ENCODE results near the gene MARCOL.
"Not testable (repeated sequence)": the region's sequence is repeated elsewhere in the genome, so short reads cannot be mapped to it uniquely, and the experiment has no call there.

Gene MARCOL

DNA sequence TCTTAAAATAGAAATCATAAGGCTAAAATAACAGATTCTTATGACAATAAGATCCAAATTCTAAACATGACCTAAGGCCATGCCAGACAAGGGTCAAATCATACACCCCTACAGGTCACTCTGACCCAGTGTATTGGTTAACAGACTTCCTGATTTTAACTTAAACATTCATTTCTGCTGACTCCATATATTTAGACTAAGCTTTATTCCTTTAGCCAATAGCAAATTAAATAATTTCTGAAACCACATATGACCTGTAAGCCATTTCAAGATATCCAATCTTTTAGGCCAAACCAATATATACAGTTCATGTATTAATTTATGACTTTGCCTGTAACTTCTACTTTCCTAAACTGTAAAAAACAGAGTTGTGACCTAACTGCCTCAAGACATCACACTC lies 22.9 kb downstream of the MARCOL start:
- Histone ChIP-seq H3K27me3 (ENCODE audit: insufficient read depth, insufficient read length) (no peaks in the 10 kb centered on the region), H3K4me3 (ENCODE audit: insufficient read length, low read depth) (no peak overlapping the region), H3K9me3 (ENCODE audit: insufficient read depth, low read length) (peaks cover 6% of the 10 kb centered on the region; the same call in 1 of the 2 replicates), H3K9ac (ENCODE audit: insufficient read length, low read depth) (no peak overlapping the region), H3K4me1 (ENCODE audit: insufficient read depth, insufficient read length) (no peaks in the 10 kb centered on the region), H3K36me3 (ENCODE audit: insufficient read depth, insufficient read length, low read length) (no peaks in the 10 kb centered on the region)
- no peak for DNase-seq (ENCODE audit: low read depth, low spot score)
- TF ChIP-seq ZNF274 (IDR thresholded peaks at IDR 0.05; ENCODE audit: low read depth, low read length): no peak
- TF ChIP-seq YY1 (IDR thresholded peaks at IDR 0.05; ENCODE audit: insufficient read depth, insufficient read length): no peak
- TF ChIP-seq SUZ12 (IDR thresholded peaks at IDR 0.05; ENCODE audit: extremely low read depth, insufficient read depth, insufficient read length): no peak

DNA sequence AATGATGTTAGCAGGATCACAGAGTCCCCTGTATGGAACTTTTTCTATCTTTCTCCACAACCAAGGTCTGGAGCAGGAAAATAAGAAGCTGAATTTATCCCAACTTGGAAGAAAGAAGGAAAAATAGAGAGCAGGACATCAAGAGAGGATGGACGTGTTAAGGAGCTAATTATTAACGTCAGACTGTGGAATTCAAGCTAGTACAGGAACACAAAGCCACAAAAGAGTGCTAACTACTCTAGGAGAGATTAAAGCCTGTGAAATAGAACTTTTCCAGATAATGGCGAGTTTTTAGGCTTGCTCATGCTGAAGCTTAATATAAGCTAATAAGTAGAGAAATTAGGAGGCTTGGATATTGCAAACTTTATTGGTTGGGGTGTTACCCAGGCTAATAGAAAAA lies 29.6 kb downstream of the MARCOL start:
- DNase-seq (ENCODE audit: low read depth, low spot score): no peak
- no peaks in the 10 kb centered on the region for H3K27me3 ChIP-seq (ENCODE audit: insufficient read depth, insufficient read length)
- no peak overlapping the region for H3K9ac ChIP-seq (ENCODE audit: insufficient read length, low read depth)
- no peaks in the 10 kb centered on the region for H3K4me1 ChIP-seq (ENCODE audit: insufficient read depth, insufficient read length)
- H3K4me3 ChIP-seq (ENCODE audit: insufficient read length, low read depth): no peak overlapping the region
- no peaks in the 10 kb centered on the region for H3K36me3 ChIP-seq (ENCODE audit: insufficient read depth, insufficient read length, low read length)
- no peaks in the 10 kb centered on the region for H3K9me3 ChIP-seq (ENCODE audit: insufficient read depth, low read length)
- TF ChIP-seq SUZ12 (IDR thresholded peaks at IDR 0.05; ENCODE audit: extremely low read depth, insufficient read depth, insufficient read length): no peak
- TF ChIP-seq YY1 (IDR thresholded peaks at IDR 0.05; ENCODE audit: insufficient read depth, insufficient read length): no peak
- no peak for TF ChIP-seq ZNF274 (IDR thresholded peaks at IDR 0.05; ENCODE audit: low read depth, low read length)

DNA sequence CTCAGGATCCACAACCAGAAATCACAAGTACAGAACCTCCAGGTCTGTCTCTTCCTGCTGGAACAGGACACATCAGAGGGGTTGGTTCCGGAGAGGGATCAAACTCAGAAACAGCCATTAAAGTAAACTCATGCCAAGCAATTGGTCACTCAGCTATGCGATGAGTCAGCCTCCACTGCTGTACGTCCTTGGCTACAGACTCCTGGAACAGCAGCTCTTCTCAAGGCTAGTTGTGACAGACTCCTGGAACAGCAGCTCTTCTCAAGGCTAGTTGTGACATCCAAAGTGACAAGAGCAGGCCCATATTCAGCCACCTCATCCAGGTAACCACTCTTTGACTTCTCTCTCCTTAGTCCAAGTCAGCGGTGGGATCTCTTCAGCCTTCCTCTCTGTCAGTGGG lies 30.2 kb downstream of the MARCOL start, which contains the start of gene SPINK13:
TSS of gene SPINK13 (plus strand) at position 229 of the 400 bp plus-strand sequence. CDS start 1,279 bp downstream, outside the sequence.
- TF ChIP-seq ZNF274 (IDR thresholded peaks at IDR 0.05; ENCODE audit: low read depth, low read length): no peak
- no peak for TF ChIP-seq YY1 (IDR thresholded peaks at IDR 0.05; ENCODE audit: insufficient read depth, insufficient read length)
- no peak for TF ChIP-seq SUZ12 (IDR thresholded peaks at IDR 0.05; ENCODE audit: extremely low read depth, insufficient read depth, insufficient read length)
- DNase-seq (ENCODE audit: low read depth, low spot score): no peak

DNA sequence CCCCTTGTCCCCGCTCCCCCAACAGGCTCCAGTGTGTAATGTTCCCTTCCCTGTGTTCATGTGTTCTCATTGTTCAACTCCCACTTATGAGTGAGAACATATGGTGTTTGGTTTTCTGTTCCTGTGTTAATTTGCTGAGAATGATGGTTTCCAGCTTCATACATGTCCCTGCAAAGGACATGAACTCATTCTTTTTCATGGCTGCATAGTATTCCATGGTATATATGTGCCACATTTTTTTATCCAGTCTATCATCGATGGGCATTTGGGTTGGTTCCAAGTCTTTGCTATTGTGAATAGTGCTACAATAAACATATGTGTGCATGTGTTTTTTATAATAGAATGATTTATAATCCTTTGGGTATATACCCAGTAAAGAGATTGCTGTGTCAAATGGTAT lies 36.8 kb downstream of the MARCOL start:
- not testable (repeated sequence) for DNase-seq (ENCODE audit: low read depth, low spot score); H3K9me3 ChIP-seq (ENCODE audit: insufficient read depth, low read length); H3K36me3 ChIP-seq (ENCODE audit: insufficient read depth, insufficient read length, low read length); H3K27me3 ChIP-seq (ENCODE audit: insufficient read depth, insufficient read length); H3K4me3 ChIP-seq (ENCODE audit: insufficient read length, low read depth); H3K4me1 ChIP-seq (ENCODE audit: insufficient read depth, insufficient read length); H3K9ac ChIP-seq (ENCODE audit: insufficient read length, low read depth)

More for the DNA sequence above, 30.2 kb downstream of the MARCOL start, which contains the start of gene SPINK13:
- Histone ChIP-seq H3K4me3 (ENCODE audit: insufficient read length, low read depth) (no peak within 1 kb of the TSS), H3K36me3 (ENCODE audit: insufficient read depth, insufficient read length, low read length) (no peaks in the 10 kb centered on the region), H3K9ac (ENCODE audit: insufficient read length, low read depth) (no peak within 1 kb of the TSS), H3K4me1 (ENCODE audit: insufficient read depth, insufficient read length) (no peaks in the 10 kb centered on the region), H3K27me3 (ENCODE audit: insufficient read depth, insufficient read length) (no peaks in the 10 kb centered on the region), H3K9me3 (ENCODE audit: insufficient read depth, low read length) (no peaks in the 10 kb centered on the region)

DNA sequence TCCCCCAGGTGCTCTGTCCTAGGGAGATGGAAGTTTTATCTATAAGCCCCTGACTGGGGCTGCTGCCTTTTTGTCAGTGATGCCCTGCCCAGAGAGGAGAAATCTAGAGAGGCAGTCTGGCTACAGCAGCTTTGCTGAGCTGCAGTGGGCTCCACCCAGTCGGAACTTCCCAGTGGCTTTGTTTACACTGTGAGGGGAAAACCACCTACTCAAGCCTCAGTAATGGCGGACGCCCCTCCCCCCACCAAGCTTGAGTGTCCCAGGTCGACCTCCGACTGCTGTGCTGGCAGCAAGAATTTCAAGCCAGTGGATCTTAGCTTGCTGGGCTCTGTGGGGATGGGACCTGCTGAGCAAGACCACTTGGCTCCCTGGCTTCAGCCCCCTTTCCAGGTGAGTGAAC lies 42.6 kb downstream of the MARCOL start:
- not testable (repeated sequence) for H3K9ac ChIP-seq (ENCODE audit: insufficient read length, low read depth); H3K4me1 ChIP-seq (ENCODE audit: insufficient read depth, insufficient read length); H3K9me3 ChIP-seq (ENCODE audit: insufficient read depth, low read length); DNase-seq (ENCODE audit: low read depth, low spot score); H3K4me3 ChIP-seq (ENCODE audit: insufficient read length, low read depth); H3K27me3 ChIP-seq (ENCODE audit: insufficient read depth, insufficient read length); H3K36me3 ChIP-seq (ENCODE audit: insufficient read depth, insufficient read length, low read length)

DNA sequence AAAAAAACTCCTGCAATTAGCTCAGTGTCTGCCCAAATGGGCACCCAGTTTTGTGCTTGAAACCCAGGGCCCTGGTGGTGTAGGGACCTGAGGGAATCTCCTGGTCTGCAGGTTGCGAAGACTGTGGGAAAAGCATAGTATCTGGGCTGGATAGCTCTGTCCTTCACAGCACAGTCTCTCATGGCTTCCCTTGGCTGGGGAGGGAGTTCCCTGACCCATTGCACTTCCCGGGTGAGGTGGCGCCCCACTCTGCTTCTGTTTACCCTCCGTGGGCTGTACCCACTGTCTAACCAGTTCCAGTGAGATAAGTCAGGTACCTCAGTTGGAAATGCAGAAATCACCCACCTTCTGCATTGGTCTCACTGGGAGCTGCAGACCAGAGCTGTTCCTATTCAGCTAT lies 43.0 kb downstream of the MARCOL start:
- not testable (repeated sequence) for DNase-seq (ENCODE audit: low read depth, low spot score); H3K4me1 ChIP-seq (ENCODE audit: insufficient read depth, insufficient read length); H3K27me3 ChIP-seq (ENCODE audit: insufficient read depth, insufficient read length); H3K9me3 ChIP-seq (ENCODE audit: insufficient read depth, low read length); H3K36me3 ChIP-seq (ENCODE audit: insufficient read depth, insufficient read length, low read length); H3K4me3 ChIP-seq (ENCODE audit: insufficient read length, low read depth); H3K9ac ChIP-seq (ENCODE audit: insufficient read length, low read depth)

DNA sequence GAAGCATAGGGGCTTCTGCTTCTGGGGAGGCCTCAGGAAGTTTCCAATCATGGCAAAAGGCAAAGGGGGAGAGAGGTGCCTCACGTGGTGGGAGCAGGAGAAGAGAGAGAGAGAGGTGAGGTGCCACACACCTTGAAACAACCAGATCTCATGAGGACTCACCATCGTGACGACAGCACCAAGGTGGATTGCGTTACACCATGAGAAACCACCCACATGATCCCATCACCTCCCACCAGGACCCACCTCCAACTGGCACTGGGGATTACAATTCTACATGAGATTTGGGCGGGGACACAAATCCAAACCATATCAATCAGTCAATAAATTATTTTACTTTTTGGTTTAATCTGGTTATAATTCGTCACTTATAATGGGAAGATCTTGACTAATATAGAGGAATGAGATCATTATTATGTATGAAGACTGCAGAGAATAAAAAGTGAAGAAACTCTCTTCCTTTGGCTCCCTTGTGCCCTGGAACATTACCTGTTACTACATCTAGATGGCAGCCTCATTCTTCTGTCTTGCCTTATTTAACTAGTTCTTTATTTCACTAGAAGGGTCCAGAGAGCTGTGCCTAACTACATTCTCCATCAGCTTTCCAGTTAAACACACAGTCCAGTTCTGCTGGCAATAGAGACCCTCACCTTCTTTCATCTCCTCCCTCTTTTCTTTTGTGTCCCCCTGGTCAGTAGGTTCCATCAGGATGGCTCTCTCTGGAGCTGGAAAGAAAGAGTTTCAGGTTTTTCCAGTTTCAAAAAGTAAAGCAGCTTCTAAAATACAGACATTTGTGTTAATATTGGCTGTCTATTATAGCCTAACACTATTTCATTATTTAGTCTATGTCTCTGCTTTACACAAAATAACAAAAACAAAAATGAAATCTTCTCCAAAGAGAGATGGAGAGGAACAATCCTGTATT lies 52.2 kb downstream of the MARCOL start:
- no peaks in the 10 kb centered on the region for H3K4me1 ChIP-seq (ENCODE audit: insufficient read depth, insufficient read length)
- H3K4me3 ChIP-seq (ENCODE audit: insufficient read length, low read depth): no peak overlapping the region
- no peak for DNase-seq (ENCODE audit: low read depth, low spot score)
- H3K9ac ChIP-seq (ENCODE audit: insufficient read length, low read depth): no peak overlapping the region
- H3K36me3 ChIP-seq (ENCODE audit: insufficient read depth, insufficient read length, low read length): no peaks in the 10 kb centered on the region
- TF ChIP-seq ZNF274 (IDR thresholded peaks at IDR 0.05; ENCODE audit: low read depth, low read length) (no peak), SUZ12 (IDR thresholded peaks at IDR 0.05; ENCODE audit: extremely low read depth, insufficient read depth, insufficient read length) (no peak), YY1 (IDR thresholded peaks at IDR 0.05; ENCODE audit: insufficient read depth, insufficient read length) (no peak)
- no peaks in the 10 kb centered on the region for H3K9me3 ChIP-seq (ENCODE audit: insufficient read depth, low read length)
- H3K27me3 ChIP-seq (ENCODE audit: insufficient read depth, insufficient read length): no peaks in the 10 kb centered on the region
